Measurements from ENCODE around the gene STXBP1. TPM values are rescaled to one million over a fixed set of nuclear protein-coding genes. Genes with fewer than 3 reads are reported as not detected.

STXBP1 gene
- total and polyA plus RNA-seq, 2 experiments from 2014 or later = 48.6 to 50.4 TPM

- Histone ChIP-seq H3K9me2 (ENCODE audit: insufficient read depth) (no peaks in the 10 kb centered on the region), H2AFZ (no peak overlapping the region), H3F3A (replicated peaks; ENCODE audit: low read depth) (no peaks in the 10 kb centered on the region; the same call in 1 of the 2 replicates), H3K27me3 (ENCODE audit: insufficient read depth) (no peaks in the 10 kb centered on the region), H3K4me2 (no peak overlapping the region), H3K79me2 (replicated peaks; ENCODE audit: insufficient read depth) (no peaks in the 10 kb centered on the region), H4K20me1 (replicated peaks; ENCODE audit: insufficient read depth) (no peaks in the 10 kb centered on the region), H3K4me3 (no peak overlapping the region), H3K27ac (ENCODE audit: low read depth) (no peak overlapping the region), H3K36me3 (ENCODE audit: insufficient read depth) (no peaks in the 10 kb centered on the region), H3K4me1 (ENCODE audit: insufficient read depth) (no peaks in the 10 kb centered on the region)
- Mint-ChIP-seq H3K9me3 (no peaks in the 10 kb centered on the region; the same call in 1 of the 3 replicates), H3K36me3 (ENCODE audit: low read depth) (no peaks in the 10 kb centered on the region), H3K27me3 (ENCODE audit: insufficient read depth, low read depth, poor library complexity) (peaks cover 6% of the 10 kb centered on the region), H3K4me1 (peaks cover 2% of the 10 kb centered on the region; the same call in 2 of the 3 replicates), H3K27ac (no peak overlapping the region), H3K4me3 (no peak overlapping the region; the same call in 2 of the 3 replicates)
- no peak for TF ChIP-seq STAT1 (IDR thresholded peaks at IDR 0.05; ENCODE audit: unreplicated experiment)
- no peak for TF ChIP-seq POLR2AphosphoS5 (IDR thresholded peaks at IDR 0.05; ENCODE audit: low read depth)
- TF ChIP-seq CTCF (conservative IDR thresholded peaks at IDR 0.05; ENCODE audit: low read depth in 2 of 2) = no peak
- TF ChIP-seq REST (IDR thresholded peaks at IDR 0.05; ENCODE audit: unreplicated experiment) = no peak
- no peak for TF ChIP-seq JUNB (IDR thresholded peaks at IDR 0.05; ENCODE audit: unreplicated experiment)
- no peak for TF ChIP-seq ETS1 (IDR thresholded peaks at IDR 0.05)
- no peak for TF ChIP-seq ZNF331 (CRISPR knock-in tag; IDR thresholded peaks at IDR 0.05; ENCODE audit: low read depth)
- no peak for TF ChIP-seq NANOG (IDR thresholded peaks at IDR 0.05; ENCODE audit: borderline replicate concordance)
- no peak for TF ChIP-seq EZH2 (IDR thresholded peaks at IDR 0.05; ENCODE audit: low read depth, unreplicated experiment)
- no peak for TF ChIP-seq ZNF462 (CRISPR knock-in tag; IDR thresholded peaks at IDR 0.05)
- no peak for TF ChIP-seq EZH2phosphoT487 (IDR thresholded peaks at IDR 0.05; ENCODE audit: unreplicated experiment)
- TF ChIP-seq CREB1 (CRISPR knock-in tag; IDR thresholded peaks at IDR 0.05; ENCODE audit: low read depth) = no peak
- TF ChIP-seq ZNF114 (CRISPR knock-in tag; IDR thresholded peaks at IDR 0.05) = no peak
- ATAC-seq (no peak), DNase-seq (ENCODE audit: low spot score) (no peak)
Observed at GRCh38 chr9:127697575-127697974, 85.5 kb downstream of the STXBP1 start.

All from GM23338 (cell line).